ENCODE results near the gene TRIP11.

GRCh38 chr14:91985521-91986255, 54.2 kb downstream of the TRIP11 start:
- TF ChIP-seq CTCF (IDR thresholded peaks at IDR 0.05; ENCODE audit: low read length) = no peak
- TF ChIP-seq EZH2 (IDR thresholded peaks at IDR 0.05; ENCODE audit: borderline replicate concordance, low read length) = no peak
